Inflammatory macrophage (primary cell): ENCODE measurements around the gene DAAM2.

Experiments used
- DNase-seq, 2 donors: peaks; one replicate each; pipeline ENCODE4 v3.0.0-alpha.2; 2020 to 2022

The DAAM2 gene

DNA sequence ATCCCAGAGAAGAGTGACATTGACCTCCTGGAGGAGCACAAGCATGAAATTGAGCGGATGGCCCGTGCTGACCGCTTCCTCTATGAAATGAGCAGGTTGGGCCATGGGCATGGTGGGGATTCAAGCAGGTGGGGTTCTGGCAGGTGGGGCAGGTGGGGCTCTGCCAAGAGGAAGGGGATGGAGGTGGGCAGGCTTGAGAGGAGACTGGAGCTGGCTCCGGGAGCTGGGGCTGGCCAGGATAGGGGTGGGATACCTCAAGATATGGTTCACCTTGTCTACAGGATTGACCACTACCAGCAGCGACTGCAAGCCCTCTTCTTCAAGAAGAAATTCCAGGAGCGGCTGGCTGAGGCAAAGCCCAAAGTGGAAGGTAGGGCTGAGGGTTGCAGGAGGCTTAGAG, 99.2 kb downstream of the DAAM2 start:
- no peak for DNase-seq

DNA sequence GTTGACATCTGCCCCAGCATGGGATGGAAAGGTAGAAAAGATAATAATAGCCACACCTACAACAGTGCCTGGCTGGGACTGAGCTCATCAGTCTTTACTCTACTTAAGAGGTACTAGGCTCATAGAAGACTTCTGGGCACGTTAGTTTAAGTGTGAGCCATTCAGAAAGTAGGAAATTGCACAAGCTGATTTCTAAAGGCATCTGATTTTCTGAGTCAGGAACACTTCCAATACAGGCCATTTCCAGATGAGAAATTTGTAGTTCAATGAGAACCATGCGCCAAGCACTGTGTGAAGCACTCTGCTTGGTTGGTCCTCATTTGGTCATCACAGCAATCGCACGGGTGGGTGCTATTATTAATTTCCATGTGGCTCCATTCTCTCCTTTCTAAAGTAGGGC, 99.8 kb downstream of the DAAM2 start:
- no peak for DNase-seq

DNA sequence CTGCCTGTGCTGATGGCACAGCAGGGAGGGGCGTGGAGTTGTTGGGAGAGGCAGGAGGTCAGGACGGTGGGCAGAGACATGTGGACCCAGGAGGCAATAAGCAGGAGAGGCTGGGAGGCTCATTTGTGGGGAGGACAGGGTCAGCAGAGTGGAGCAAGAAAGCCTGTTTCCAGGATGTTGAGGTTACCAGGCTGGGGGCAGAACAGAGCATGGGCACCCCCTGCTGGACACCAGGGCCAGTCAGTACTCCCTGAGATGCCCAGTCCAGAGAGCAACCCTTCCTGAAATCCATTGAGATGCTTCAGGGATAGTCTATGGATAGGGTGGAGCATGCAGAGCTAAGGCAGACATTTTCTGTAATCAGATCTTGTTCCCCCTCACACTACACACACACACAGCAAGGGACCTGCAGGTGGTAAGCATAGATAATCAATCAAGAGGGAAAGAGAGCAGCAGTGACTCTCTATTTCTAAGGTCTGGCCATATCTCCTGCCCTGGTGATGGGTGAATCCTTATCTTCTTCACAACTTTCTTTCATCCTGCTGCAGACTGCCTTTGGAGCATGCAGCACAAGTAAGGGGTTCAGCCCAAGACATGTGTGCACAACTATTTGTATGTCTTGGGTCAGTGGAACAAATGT, 100.4 kb downstream of the DAAM2 start:
- DNase-seq, result peak; percentile 15 to 46

DNA sequence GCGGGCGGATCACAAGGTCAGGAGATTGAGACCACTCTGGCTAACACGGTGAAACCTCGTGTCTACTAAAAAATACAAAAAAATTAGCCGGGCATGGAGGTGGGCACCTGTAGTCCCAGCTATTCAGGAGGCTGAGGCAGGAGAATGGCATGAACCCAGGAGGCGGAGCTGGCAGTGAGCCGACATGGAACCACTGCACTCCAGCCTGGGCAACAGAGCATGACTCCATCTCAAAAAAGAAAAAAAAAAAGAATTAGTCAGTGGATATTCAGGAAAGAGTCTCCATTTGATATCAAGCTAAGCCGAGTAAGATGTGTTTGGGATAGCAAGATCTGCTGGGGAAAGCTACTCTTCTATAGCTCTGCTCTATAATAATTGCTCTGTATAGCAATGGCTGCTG, 101.1 kb downstream of the DAAM2 start:
- DNase-seq, result no peak

DNA sequence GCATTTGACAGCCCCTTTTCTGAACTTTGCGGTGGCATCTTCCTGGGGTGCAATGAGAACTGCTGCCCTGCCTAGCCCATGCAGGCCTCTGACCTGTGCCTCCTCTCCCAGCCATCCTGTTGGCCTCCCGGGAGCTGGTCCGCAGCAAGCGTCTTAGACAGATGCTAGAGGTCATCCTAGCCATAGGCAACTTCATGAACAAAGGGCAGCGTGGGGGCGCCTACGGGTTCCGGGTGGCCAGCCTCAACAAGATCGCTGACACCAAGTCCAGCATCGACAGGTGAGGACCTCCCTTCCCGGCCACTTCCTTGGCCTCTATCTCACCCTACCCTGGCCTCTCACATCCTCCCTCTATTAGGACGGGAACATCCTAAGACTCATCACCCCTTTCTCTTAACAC, 104.5 kb downstream of the DAAM2 start:
- no peak for DNase-seq

DNA sequence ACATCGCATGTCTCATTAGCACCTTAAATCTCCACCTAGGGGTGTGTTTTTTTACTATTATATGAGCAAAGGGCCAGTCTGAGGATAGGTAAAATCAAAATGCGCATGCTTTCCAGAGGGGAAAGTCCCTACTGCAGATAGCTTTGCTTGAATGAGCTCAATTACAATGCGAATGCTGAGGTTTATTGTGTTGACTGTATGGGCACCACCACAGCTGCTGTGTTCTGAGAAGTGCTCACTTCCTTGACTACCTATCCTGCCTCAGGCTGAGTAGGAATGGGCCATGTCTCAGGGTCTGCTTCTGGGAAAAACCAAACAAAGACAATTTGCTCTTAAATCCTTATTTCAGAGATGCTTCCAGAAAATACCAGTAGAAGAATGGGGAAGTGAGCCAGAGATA, 105.5 kb downstream of the DAAM2 start:
- DNase-seq, result no peak

DNA sequence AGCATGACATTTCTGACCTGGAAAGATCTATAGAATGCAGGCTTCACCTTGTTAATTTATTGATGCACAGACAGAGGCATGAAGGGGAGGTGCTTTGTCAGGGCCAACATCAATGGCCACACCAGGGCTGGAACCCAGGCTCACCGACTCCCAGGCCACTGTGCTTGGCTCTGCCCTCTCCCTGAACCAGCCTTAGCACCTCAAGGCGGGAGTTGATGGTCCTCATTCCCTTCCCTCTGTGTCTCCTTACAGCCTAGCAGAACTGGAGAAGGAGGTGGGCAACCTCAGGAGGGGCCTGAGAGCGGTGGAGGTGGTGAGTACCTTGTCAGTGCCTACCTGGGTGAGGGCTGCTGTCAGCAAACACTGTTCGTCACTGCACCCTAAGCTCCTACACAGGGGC, 106.4 kb downstream of the DAAM2 start:
- no peak for DNase-seq

DNA sequence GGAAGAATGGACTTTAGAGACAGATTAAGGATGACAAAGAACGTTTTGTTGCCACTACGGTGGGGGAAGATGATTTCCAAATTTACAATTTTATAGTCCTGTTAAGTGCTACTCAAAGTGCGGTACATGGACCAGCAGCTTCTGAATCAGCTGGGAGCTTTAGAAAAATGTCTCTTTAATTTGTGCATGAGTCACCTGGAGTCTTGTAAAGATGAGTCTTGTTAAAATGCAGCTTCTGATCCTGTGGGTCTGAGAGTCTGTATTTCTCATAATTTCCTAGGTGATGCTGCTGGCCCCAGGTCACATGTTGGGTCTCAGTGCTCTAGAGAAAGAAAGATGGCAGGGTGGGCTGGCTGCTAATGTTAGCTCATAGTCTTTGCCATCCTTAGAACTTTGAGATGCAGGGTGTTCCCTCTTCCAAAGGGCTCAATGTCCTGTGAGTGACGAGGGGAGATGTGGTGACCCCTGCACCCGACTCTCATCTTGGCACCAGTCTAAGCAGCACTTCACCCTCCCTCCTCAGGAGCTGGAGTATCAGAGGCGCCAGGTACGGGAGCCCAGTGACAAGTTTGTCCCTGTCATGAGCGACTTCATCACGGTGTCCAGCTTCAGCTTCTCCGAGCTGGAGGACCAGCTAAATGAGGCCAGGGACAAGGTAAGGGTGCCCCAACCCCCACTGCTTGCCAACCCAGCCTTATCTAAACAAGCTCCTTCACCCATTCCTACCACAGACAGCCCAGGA, 107.5 kb downstream of the DAAM2 start:
- no peak for DNase-seq

DNA sequence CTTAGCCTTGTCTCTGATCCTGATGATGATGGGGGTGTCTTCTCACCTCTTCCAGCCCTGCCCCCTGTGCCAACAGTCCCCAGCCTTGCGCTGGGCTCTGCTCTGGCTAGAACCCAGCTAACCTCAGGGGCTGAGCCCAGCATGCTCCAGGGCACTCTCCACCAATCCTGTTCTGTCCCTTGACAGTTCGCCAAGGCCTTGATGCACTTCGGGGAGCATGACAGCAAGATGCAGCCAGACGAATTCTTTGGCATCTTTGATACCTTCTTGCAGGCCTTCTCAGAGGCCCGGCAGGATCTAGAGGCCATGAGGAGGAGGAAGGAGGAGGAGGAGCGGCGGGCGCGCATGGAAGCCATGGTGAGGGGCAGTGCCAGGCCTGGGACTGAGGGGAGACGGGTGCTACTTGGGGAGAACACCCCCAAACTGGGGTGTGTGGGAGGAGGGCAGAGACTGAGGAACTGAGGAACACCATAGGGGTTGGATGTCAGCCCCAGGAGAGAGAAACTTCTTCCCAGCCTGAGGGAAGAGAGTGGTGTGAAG, 109.0 kb downstream of the DAAM2 start:
- DNase-seq, result no peak

DNA sequence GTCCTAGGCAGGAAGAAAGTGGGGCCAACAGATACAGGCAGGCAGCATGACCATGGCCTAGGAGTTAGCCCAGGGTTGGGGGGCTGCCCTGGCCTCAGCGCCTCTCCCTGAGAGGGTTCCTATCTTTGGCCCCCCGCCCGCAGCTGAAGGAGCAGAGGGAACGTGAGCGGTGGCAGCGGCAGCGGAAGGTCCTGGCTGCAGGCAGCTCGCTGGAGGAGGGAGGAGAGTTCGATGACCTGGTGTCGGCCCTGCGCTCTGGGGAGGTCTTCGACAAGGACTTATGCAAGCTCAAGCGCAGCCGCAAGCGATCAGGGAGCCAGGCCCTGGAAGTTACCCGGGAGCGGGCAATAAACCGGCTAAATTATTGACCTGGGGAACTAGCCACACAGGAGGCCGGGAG, 109.5 kb downstream of the DAAM2 start:
- DNase-seq, result no peak

DNA sequence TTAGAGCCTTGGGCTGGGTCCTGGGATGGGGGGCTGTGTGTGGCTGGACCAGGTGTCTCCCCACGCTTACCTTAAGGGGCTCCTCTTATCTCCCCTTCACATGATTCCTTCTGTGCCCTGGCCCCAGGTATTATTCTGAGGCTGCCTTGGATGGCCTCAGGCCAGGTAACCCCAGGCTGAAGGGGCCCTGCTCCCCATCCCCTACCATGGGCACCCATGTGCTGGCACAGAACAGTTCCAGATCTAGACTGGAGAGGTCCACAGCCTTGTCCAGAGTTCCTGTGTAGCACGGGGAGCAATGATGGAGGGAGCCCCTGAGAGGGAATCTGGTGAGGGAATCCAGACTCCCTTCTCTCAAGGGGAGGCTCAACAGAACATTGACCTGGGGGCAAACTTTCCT, 110.0 kb downstream of the DAAM2 start:
- DNase-seq, result no peak

DNA sequence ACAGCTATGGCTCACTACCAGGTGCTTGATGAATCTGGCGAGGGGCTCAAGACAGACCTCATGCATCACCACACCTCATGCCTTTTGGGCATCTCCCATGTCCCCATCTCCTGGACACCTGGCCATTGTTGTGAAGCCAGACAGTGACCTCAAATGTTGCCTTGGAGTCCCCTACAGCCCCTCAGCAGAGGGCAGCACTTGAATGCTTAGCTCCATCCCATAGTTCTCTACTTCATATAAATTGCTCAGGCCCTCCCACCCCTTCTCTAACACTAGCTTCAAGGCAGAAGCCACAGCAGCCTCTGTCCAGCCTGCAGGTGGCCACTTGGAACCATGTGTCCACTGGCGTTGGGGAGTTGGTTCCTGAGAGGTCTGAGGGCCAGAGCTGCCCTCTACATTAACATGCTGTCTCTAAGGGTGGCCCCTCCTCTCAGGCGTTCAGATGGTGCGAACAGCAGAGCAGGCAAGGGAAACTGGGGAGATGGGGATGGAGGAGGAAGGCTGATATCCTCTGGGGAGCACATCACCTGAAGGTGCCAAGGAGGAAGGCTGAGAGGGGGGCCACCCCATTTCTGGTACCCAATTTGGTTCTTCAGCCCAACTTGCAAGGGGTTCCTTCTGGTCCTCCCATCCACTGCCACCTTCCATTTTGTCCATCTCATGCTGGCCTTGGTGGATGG, 110.8 kb downstream of the DAAM2 start:
- DNase-seq, result no peak

DNA sequence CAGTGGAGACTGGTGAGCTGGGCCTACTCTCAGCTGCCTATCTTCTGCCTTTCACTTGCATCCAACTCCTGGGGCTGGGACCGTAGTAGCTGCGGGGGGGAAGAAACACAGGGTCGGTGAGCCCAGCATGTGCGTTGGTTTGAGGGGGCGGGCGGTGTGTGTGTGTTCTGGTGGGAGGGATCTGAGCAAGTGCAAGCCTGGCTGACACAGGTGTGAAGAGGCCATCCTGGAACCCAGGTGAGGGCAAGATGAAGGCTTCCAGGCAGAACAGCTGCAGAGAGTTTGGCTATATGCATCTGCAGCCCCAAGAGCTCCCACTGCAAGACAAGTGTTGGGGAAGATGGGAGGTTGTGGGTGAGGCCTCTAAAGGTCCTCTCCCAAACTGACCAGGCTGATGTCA, 111.5 kb downstream of the DAAM2 start:
- no peak for DNase-seq

DNA sequence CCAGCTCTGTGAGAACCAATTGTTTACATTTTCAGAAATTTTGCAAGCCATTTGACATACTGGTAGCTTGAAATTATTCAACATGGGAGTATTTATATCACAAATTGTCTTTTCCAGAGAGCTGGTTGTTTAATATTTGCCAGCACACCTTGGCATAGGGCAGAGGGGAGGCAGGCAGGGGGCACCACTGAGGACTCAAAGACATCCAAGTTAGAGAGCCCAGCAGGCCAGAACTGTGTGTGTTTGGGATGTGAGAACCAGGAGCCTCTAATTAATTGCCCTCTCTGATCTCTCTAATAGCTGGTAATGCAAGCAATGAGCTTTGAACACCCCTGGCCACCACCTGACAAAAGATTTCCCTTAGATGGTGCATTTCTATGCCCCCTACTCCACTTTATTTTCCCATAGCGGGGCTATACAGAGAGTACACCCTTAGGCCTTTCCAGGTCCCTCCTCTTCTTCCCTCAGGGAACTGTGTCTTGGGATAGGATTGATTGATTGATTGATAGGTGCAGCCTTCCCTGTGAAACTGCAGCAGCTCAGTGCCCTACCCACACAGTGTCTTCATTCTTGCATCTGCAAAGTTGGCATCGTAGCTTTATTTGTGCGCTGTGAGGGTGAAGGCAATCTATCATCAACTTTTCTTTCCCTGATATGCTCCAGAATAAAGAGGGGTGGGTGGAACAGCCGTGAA, 112.9 kb downstream of the DAAM2 start:
- DNase-seq, result no peak

DNA sequence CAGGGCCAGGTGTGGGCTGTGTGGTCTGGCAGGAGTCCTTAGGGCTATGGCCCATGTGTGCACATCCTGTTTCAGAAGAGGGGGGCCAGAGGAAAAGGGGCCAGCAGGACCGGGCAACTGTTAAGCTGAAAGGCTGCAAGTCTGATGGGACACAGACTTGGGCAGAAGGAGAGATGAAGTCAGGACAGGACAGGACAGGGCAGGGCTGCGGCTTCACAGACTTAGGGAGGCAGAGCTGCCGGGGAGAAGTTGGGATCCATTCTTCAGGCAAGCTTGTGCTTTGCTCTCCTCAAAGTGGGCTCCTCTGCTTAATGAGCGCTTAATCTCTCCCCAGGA, 113.4 kb downstream of the DAAM2 start:
- no peak for DNase-seq

DNA sequence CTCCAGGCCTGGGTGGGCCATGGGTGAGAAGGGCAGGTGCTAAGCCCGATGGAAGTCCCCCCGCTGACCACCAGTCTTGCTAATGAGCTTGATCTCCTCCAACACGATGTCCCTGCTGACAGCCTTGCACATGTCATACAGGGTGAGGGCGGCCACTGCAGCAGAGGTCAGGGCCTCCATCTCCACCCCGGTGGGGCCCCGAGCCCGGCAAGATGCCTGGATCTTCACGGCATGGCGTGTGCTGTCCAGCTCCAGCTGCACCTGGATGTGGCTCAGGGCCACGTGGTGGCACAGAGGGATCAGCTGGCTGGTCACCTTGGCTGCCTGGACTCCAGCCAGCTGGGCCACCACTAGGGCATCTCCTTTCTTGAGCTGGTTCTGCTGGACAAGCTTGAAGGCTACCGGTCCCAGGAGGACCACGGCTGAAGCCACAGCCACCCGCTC, 114.2 kb downstream of the DAAM2 start:
- DNase-seq, result no peak

DNA sequence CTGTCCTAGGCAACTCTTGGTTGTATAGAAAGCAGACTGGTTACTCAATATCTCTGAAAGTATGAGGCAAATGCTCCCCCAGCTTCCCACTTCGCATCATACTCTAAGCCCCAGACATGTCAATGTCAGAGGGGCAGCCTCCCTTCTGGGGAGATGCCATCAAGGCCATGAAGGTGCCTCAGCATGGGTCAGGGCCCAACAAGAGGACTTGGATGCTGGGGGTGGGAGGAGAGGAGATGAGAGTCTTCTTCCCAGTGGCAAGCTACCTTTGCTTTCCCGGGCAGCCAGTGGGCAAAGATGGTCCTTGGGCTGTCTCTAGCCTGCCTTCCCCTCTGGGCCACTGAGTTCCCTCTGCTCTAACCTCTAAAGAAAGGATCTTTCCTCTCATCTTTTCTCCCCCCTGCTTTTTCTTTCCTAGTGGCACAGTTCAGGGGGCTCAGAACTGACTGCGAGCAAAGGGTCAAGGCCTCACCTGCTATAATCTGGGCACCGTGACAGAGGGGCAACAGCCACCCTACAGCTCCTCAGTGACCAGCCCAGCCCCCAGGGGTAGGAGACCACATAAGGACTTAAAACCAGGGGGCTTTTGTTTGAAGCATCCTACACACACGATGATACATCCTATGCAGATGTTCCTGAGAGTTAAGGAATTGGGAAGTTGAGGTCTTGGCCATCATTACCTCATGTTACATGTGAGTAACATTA, 115.8 kb downstream of the DAAM2 start:
- DNase-seq, result no peak

DNA sequence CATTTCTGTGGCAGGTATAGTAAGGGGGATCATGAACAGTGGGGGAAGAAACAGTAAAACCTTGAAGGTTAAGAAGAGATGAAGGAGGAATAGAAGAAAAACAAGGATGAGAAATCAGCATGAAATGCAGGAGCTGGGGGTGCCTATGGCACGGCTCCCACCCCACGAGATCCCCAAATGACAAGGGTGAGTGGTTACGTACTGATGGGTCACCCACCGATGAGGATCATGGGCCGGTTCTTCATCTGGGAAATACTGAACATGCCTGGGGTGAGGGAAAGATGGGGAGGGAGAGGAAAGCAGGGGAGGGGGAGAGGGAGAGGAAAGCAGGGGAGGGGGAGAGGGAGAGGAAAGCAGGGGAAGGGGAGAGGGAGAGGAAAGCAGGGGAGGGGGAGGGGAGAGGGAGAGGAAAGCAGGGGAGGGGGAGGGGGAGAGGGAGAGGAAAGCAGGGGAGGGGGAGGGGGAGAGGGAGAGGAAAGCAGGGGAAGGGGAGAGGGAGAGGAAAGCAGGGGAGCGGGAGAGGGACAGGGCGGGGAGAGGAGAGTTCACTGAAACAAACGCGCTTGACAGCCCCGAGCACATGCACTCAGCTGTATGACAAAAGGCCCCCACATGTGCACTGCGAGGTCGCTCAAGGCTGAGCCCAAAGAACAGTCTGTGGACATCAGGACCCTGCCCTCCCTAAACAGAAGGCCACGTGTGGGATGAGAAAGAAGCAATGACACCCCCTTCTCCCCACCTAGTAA, 116.8 kb downstream of the DAAM2 start:
- DNase-seq, result no peak

DNA sequence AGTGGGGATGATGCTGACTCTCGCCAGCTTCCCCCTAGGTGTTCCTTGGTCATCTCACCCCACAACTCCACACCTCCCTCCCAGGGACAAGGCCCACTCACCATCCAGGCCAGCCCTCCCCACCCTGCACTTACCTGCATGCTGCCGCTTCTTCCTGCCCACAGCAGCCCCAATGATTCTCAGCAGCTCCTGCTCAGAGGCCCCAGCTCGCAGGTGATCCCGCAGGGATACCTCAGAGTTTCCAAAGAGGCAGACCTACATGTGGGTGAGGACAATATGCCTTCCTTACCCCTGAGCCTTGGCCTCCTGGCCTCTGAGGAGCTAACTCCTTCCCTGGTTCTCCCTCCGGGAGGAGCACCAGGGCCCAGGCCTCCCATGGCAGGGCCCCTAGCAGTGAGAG, 117.5 kb downstream of the DAAM2 start:
- DNase-seq, result no peak

DNA sequence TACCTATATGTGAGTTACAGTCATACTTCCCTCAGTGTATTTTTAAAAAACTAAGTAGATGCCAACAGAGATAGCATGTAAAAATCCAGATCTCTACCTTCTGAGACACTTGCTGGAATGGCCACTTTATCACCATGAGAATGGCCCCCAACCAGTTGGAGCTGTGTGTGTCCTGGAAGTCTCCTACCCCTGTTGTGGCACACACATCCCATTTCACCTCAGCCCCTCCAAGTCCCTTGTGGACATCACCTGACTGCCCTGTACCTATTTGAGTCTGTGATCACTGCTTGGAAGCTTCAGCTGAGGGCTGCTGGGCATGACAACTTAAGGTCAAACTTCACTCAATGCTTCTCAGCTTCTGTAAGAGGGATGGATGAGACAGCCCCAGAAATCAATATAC, 118.0 kb downstream of the DAAM2 start:
- no peak for DNase-seq

DNA sequence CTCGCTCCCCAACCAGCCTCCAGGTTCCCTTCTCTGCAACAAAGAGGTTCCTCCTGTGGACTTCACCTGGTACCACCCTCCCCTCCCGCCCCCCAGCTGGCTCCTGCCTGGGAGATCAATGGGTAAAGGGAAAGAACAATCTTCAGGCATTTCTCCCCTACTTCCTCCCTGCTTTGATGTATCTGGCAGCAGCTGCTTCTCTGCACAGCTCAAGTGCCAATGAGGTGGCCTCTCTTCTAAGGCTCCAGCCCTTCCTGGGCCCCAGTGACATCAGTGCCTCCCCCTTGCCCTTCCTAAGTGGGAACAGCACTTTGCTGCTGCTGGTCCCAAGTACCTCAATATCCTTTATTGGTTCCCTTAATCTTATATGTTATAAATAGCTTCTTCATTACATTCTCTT, 118.6 kb downstream of the DAAM2 start:
- no peak for DNase-seq
